ENCODE measurements around the gene XXYLT1. TPM values are rescaled to one million over a fixed set of nuclear protein-coding genes. Genes with fewer than 3 reads are reported as not detected.

XXYLT1 gene
- total RNA-seq, 1 experiment from 2014 or later: 10.9 TPM

DNA sequence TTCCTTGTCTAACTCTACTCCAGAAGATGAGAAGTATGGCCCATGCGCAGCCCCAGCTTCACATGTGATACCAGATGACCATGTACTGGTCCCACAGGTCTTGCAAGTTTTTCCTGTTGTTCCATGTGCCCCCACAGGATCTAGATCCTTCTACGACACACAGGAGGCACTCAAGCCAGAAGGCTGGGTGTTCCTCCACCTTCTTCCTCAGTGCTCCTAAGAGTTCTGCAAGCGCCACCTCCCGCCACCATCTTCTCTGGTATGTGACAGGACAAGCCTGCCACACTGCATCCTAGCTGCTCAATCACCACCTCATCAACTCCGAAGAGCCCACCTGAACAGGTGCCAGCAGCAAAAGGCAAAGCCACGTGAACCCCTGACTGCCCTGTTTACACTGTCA lies 43.1 kb downstream of the XXYLT1 start:
- ATAC-seq (no peak), DNase-seq (ENCODE audit: low read depth, low spot score) (no peak)
- Histone ChIP-seq H3K9me3 (ENCODE audit: control insufficient read depth in 1 of 2, insufficient read depth in 1 of 2, low read depth in 1 of 2, low read length in 2 of 2) (no peaks in the 10 kb centered on the region), H3K9me2 (ENCODE audit: insufficient read depth) (no peaks in the 10 kb centered on the region), H3K79me2 (ENCODE audit: insufficient read depth, low read length) (no peaks in the 10 kb centered on the region), H3K4me3 (replicated peaks in 1 of 2; ENCODE audit: low read depth in 1 of 2, low read length in 2 of 2) (no peak overlapping the region), H3K4me1 (ENCODE audit: control insufficient read depth in 1 of 2, insufficient read depth in 2 of 2, low read length in 2 of 2) (no peaks in the 10 kb centered on the region), H3K36me3 (ENCODE audit: control insufficient read depth in 1 of 2, insufficient read depth in 2 of 2, low read length in 2 of 2) (no peaks in the 10 kb centered on the region), H3K9ac (ENCODE audit: low read length) (no peak overlapping the region), H3K4me2 (ENCODE audit: low read length) (no peak overlapping the region), H4K20me1 (ENCODE audit: insufficient read depth) (no peaks in the 10 kb centered on the region), H3K27me3 (ENCODE audit: insufficient read depth, low read length) (no peaks in the 10 kb centered on the region), H2AFZ (ENCODE audit: low read depth, low read length, poor library complexity, severe bottlenecking) (no peak overlapping the region), H3K27ac (ENCODE audit: low read depth, low read length) (no peak overlapping the region)
- intact Hi-C loops (cut with micrococcal nuclease): no loop called here
- TF ChIP-seq YY1 (IDR thresholded peaks at IDR 0.05; ENCODE audit: extremely low read depth, insufficient replicate concordance, low read depth, low read length): no peak
- no peak for TF ChIP-seq ZNF274 (IDR thresholded peaks at IDR 0.05; ENCODE audit: low read depth, low read length)
- TF ChIP-seq SRF (IDR thresholded peaks at IDR 0.05; ENCODE audit: low read depth): no peak
- TF ChIP-seq SIN3A (IDR thresholded peaks at IDR 0.05; ENCODE audit: low read depth): no peak
- TF ChIP-seq, protein P1, sequence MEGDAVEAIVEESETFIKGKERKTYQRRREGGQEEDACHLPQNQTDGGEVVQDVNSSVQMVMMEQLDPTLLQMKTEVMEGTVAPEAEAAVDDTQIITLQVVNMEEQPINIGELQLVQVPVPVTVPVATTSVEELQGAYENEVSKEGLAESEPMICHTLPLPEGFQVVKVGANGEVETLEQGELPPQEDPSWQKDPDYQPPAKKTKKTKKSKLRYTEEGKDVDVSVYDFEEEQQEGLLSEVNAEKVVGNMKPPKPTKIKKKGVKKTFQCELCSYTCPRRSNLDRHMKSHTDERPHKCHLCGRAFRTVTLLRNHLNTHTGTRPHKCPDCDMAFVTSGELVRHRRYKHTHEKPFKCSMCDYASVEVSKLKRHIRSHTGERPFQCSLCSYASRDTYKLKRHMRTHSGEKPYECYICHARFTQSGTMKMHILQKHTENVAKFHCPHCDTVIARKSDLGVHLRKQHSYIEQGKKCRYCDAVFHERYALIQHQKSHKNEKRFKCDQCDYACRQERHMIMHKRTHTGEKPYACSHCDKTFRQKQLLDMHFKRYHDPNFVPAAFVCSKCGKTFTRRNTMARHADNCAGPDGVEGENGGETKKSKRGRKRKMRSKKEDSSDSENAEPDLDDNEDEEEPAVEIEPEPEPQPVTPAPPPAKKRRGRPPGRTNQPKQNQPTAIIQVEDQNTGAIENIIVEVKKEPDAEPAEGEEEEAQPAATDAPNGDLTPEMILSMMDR (IDR thresholded peaks at IDR 0.05 in 2 of 3, conservative IDR thresholded peaks at IDR 0.05 in 1 of 3; ENCODE audit: borderline replicate concordance in 1 of 3, insufficient read depth in 1 of 3, low read depth in 2 of 3, low read length in 2 of 3): no peak
- no peak for TF ChIP-seq POLR2A (IDR thresholded peaks at IDR 0.05; ENCODE audit: borderline replicate concordance, extremely low read depth, insufficient read depth, insufficient read length)
- TF ChIP-seq FOSL1 (IDR thresholded peaks at IDR 0.05; ENCODE audit: low read depth): no peak
- TF ChIP-seq, protein P2, sequence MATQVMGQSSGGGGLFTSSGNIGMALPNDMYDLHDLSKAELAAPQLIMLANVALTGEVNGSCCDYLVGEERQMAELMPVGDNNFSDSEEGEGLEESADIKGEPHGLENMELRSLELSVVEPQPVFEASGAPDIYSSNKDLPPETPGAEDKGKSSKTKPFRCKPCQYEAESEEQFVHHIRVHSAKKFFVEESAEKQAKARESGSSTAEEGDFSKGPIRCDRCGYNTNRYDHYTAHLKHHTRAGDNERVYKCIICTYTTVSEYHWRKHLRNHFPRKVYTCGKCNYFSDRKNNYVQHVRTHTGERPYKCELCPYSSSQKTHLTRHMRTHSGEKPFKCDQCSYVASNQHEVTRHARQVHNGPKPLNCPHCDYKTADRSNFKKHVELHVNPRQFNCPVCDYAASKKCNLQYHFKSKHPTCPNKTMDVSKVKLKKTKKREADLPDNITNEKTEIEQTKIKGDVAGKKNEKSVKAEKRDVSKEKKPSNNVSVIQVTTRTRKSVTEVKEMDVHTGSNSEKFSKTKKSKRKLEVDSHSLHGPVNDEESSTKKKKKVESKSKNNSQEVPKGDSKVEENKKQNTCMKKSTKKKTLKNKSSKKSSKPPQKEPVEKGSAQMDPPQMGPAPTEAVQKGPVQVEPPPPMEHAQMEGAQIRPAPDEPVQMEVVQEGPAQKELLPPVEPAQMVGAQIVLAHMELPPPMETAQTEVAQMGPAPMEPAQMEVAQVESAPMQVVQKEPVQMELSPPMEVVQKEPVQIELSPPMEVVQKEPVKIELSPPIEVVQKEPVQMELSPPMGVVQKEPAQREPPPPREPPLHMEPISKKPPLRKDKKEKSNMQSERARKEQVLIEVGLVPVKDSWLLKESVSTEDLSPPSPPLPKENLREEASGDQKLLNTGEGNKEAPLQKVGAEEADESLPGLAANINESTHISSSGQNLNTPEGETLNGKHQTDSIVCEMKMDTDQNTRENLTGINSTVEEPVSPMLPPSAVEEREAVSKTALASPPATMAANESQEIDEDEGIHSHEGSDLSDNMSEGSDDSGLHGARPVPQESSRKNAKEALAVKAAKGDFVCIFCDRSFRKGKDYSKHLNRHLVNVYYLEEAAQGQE (IDR thresholded peaks at IDR 0.05; ENCODE audit: low read depth): no peak
- TF ChIP-seq EGR1 (IDR thresholded peaks at IDR 0.05; ENCODE audit: low read depth): no peak
- TF ChIP-seq CEBPB (IDR thresholded peaks at IDR 0.05; ENCODE audit: low read depth): no peak
- TF ChIP-seq, protein P3, sequence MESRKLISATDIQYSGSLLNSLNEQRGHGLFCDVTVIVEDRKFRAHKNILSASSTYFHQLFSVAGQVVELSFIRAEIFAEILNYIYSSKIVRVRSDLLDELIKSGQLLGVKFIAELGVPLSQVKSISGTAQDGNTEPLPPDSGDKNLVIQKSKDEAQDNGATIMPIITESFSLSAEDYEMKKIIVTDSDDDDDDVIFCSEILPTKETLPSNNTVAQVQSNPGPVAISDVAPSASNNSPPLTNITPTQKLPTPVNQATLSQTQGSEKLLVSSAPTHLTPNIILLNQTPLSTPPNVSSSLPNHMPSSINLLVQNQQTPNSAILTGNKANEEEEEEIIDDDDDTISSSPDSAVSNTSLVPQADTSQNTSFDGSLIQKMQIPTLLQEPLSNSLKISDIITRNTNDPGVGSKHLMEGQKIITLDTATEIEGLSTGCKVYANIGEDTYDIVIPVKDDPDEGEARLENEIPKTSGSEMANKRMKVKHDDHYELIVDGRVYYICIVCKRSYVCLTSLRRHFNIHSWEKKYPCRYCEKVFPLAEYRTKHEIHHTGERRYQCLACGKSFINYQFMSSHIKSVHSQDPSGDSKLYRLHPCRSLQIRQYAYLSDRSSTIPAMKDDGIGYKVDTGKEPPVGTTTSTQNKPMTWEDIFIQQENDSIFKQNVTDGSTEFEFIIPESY (IDR thresholded peaks at IDR 0.05; ENCODE audit: extremely low read depth, insufficient replicate concordance, low read length): no peak
- no peak for TF ChIP-seq CBX3 (IDR thresholded peaks at IDR 0.05; ENCODE audit: low read depth)
- TF ChIP-seq ZFX (IDR thresholded peaks at IDR 0.05): no peak
- CTCF ChIA-PET: no interaction called here
- RAD21 ChIA-PET (ENCODE audit: low non-redundant PET in 1 of 2, low total read pairs in 2 of 2, uncharacterized antibody in 2 of 2, unreplicated experiment in 2 of 2): no interaction called here
- POLR2A ChIA-PET: no interaction called here
- no TSS peak for BruUV-seq (replicated peaks)

Measured in HCT116 (cell line).